Islet of Langerhans (tissue), 1 donor: Measurements from ENCODE around the gene CCBE1.
"Not testable (repeated sequence)": the region's sequence is repeated elsewhere in the genome, so short reads cannot be mapped to it uniquely, and the experiment has no call there.

Experiments used
- FAIRE-seq: peaks from one replicate; lab custom pipeline; 2011; peaks lifted over from hg19 to GRCh38; lab: Jason Lieb, UNC

The CCBE1 gene

DNA sequence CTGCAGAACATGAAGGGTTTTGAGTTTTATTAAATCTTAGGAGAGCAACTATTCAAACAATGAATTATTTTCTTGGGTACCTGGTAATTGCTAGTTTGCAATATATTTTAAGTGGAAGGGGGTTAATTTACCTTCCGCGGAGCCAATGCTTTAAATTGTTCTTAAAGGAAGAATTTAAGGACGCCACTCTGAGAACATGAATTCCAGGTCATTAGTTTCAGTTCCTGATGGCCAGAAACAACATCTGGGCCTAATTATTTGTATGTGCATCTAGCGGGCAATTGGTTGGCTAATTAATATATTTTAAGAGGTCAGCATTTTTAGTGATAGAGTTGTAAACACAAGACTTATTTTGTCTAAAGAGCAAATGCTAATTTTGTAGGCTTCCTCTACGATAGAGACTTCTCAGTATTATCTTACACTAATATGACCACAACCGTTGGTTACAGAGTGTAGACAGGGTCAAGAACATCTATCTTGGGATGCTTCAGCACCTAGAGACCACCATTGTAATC lies 40.8 kb downstream of the CCBE1 start:
- FAIRE-seq = no peak

DNA sequence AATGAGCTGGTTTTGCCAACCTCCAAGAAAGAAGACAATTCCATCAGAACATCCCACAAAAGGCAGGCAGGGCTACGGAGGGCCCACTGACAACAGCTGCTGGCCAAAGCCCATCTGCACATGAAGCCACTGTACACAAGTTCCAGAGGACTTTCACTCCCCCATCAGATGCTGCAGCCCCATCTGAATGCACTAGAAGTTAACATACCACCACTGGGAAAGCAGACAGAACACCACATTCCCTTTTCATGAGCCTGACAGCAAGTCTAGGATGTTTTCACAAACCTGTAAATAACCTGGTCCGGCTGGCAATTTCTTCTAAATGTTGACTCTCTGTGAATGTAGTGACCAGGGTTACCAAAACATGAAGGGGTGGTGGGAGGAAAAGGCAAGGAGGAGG lies 41.5 kb downstream of the CCBE1 start:
- FAIRE-seq = no peak

DNA sequence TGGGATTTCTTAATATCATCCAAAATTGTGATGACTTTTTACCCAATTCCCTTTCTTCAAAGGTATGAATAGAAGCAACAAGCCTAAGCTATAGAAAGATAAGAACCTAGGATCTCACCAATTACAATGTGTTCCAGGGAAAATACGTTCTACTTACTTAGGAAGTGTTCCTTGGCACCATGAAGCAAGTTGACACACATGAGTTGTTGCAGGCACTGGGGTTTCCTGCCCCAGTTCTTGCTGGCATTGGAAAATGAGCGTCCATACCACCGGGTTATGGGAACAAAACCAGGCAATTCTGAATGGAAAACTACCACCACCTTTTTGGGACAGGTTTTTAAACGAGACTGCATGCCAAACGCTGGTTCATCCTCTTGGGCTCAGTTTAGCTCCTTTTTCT lies 46.2 kb downstream of the CCBE1 start:
- no peak for FAIRE-seq

DNA sequence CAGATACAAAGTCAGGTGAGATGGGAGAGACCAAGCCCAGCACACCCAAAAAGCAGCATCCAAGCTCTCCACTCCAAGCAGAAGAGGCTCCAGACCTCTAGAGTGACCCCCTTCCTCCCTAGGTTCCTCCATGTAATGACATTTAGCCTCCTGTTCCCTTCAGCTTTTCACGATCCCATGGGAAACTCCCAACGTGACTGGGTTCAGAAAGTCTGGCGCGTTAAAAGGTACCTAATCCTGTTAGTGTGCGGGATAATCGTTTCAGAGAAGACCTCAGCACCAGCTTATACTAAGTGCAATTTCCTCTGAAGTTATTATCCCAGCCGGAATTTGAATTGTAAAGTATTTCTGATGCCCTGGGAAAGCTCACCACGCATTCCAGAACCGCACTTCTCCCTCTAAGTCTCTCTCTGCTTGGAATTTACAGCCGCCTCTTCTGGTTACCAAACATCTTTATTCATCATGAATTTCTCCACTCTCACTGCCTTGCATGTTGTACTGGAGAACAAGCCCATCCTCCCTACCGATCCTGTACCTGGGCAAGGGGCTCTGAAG lies 46.9 kb downstream of the CCBE1 start:
- FAIRE-seq = no peak

DNA sequence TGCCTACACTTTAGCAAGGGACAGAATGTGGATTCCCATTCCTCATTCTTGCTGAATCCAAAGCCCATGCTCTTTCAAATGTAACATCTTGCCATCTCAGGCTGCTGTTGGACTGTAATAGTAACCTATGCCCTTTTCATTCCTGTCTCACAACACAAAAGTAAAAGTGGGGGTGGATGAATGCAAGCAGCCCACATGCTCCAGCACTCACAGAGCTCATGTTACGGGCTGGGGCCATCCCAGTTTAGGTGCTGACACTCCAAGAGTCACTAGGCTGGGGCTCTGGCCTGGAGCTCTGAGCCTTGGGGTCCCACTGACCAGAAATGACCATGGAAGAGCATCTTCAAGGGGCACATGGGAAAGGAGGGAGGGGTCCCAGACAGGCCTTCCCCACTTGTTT lies 47.6 kb downstream of the CCBE1 start:
- no peak for FAIRE-seq

DNA sequence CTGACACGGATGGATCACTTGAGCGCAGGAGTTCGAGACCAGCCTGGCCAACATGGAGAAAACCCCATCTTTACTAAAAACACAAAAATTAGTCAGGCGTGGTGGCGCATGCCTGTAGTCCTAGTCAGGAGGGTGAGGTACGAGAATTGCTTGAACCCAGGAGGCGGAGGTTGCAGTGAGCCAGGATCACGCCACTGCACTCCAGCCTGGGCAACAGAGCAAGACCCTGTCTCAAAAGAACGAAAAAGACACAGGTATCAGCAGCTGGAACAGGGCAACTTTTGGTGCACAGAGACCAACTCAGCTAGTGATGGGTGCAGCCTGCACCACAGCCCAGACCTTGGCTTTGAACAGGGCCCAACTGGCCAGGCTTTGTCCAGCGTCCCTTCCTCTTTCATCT lies 48.8 kb downstream of the CCBE1 start:
- FAIRE-seq = not testable (repeated sequence)

DNA sequence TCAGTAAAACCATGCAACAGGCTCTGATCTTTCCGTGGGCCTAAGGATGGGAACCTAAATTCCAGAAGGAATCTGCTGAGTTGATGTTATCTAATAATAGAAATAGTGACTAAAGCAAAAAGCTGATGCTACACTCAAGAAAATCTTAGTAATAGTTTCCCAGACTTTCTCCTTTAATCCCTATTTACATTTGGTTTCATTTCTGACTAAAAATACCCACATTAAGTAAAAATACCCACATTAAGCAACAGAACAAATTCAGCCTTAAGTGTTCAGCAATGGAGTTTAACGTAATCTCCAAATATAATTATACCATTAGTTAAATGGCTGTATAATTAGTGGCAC lies 50.3 kb downstream of the CCBE1 start:
- no peak for FAIRE-seq

DNA sequence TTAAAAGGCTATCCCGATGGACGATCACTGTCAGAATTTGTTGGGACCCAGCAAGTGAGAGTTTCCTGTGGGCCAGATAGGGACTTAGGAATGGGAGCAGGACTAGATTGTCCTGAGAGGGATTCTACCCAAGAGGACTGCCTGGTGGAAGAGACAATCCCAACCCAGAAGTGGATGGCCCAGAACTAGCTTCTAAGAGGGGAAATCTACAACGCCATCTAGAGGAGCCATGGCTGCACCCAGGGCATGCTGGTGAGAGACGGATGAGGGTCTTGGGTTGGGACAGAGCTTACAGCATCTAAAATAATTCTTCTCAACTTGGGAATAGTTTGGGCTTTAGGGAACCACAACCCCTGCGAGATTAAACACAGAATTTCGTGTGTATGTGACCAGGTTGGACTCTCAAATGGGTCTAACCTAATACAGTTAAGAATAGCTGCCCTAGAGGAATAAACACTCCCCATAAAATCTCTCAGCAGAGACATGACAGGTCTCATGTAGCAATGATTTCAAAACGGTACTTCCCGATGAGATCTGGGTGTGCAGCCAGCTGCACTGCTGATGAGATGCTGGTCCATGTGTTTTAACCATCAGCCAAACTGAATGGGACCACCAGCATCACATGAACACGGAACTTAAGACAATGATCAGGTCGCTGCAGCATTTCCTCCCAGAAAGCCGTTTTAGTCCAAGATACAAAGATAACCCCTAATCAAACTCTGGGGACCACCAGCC lies 50.8 kb downstream of the CCBE1 start:
- no peak for FAIRE-seq

DNA sequence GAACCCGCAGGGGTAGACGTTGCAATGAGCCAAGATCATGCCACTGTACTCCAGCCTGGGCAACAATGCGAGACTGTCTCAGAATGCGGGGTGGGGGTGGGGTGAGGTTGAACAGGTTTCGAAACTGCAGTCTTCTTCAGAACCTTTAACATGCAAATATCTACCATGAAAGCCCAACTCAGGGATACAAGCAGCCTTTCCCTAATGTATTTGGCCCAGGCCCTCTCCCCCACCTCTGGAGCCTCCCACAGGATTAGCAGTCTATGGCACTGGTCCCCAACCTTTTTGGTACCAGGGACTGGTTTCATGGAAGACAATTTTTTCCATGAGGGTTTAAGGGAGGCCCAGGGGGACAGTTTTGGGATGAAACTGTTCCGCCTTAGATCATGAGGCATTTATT lies 53.5 kb downstream of the CCBE1 start:
- FAIRE-seq = no peak

DNA sequence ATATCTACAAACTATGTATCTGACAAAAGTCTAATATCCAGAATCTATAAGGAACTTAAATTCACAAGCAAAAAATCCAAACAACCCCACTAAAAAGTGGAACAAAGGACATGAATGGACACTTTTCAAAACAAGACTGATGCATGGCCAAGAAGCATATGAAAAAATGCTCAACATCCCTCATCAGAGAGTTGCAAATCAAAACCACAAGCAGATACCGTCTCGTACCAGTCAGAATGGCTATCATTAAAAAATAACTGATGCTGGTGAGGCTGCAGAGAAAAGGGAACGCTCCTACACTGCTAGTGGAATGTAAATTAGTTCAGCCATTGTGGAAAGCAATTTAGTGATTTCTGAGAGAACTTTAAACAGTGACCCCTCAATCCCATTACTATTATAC lies 56.5 kb downstream of the CCBE1 start:
- FAIRE-seq = no peak

DNA sequence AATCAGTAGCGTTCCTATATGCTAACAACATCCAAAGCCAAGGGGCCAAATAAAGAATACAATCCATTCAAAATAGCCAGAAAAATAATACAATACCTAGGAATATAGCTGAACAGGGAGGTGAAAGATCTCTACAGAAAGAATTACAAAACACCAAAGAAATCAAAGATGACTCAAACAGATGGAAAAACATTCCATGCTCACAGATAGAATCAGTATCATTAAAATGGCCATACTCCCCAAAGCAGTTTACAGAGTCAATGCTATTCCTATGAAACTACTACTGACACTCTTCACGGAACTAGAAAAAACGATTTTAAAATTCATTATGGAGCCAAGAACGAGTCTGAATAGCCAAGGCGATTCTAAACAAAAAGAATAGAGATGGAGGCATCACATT lies 57.4 kb downstream of the CCBE1 start:
- FAIRE-seq = no peak

DNA sequence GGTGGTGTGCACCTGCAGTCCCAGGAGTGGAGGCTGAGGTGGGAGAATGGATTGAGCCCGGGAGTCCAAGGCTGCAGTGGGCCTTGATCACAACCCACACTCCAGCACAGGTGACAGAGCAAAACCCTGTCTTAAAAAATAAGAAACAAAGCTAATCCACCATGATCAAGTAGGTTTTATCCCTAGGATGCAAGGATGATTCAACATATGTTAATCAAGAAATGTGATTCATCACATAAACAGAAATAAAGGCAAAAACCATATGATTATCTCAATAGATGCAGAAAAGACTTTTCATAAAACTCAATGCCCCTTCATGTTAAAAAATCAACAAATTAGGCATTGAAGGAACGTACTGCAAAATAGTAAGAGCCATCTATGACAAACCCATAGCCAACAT lies 58.1 kb downstream of the CCBE1 start:
- FAIRE-seq = no peak

DNA sequence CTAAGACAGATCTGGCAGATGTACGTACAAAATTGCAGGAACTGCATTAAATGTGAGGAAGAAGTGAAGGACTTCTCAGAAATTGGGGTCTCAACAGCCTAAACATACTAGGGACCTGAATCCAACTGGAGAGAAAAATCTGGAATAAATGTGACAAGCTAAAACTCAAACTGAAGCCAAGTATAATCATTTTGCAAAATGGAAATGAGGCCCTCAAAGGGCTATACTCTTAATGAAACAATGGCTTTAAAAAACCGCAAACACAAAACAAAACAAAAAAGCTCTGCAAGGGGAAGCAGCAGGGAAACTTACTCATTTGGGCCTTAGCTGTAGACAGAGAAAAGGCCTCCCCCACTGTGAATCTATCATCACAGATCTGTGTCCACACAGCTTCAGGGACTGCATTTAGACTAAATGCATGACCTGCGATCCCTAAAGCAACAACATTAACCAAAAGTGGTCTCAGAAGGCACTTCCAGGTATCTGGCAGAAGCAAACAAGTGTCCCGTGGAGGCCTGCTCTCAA lies 63.2 kb downstream of the CCBE1 start:
- no peak for FAIRE-seq

DNA sequence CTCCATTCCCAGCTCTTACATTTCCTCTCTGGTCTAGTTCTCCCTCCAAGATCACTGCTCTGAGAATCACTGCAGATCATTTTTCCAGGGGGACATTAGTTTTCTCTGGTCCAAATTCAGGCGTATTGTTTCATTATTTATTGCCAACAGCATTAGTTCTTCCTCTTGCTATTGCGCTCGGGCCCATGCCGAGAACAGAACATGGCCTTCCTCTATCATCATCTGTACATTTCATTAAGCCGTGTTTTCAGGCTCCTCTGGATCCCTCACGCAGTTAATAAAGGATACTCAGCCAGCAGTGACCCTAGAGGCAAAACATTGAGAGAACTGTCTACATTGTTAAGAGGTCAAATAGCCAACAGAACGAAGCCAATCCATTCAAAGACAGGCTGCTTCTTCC lies 63.9 kb downstream of the CCBE1 start:
- no peak for FAIRE-seq

DNA sequence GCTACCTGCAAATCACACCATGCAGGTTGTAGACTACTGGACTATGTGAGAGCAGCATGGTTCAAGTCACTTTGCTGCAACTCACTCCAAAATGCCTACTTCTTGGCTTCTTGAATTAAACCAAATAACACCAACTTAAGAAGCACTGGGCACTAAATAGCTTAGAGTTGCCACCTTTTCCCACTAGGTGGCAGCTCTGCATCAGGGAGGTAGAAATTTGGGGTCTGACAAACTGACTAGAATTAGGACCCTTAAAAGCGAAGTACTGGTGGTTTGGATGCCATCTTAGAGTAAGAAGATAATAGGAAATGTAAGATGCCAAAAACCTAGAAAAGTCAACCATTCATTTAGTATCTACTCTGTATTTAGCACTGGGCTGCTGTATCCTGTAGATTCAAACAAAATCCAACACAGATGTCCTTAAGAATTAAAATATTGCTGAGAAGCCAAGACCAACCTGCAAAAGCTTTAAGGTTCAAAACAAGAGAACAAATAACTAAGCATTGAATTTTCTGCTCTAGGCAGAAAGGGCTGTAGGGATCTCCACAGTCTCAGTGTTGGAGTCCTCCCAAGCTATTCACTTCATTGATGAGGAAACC lies 65.5 kb downstream of the CCBE1 start:
- no peak for FAIRE-seq

DNA sequence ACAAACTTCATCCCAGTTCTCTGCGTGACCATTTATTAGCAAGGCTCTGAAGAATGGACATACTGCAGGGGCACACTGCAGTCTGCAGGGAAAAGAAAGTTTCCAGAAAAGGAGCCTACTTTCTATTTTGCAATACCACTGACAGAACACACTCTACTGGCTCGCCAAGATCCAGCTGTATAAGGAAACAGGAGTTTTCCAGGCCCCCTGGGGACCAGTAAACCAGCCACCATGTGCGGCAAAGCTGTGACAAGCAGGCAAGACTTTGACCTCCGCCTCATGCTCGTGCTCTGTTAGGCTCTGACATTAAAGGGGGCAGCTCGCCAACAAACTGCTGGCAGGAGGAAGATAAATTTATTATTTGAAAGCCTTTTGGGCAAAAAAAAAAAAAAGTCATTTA lies 67.3 kb downstream of the CCBE1 start:
- no peak for FAIRE-seq

DNA sequence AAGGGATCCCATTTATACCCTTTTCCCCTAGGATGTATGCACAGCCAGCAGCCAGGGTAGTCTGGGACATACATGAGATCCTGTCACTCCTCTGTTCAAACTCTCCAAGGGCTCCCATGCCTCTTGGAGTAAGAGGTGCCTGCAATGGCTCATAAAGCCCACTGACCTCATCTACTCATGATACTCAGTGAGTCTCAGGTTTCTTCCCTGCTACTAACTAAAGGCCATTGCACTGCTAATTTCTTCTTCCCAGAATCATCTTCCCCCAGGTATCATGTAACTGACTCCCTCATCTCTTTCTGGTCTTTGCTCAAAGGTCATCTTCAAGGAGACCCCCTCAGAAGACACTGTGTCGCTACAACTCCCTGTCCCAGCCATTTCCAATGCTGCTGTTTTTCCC lies 68.2 kb downstream of the CCBE1 start:
- FAIRE-seq = no peak

DNA sequence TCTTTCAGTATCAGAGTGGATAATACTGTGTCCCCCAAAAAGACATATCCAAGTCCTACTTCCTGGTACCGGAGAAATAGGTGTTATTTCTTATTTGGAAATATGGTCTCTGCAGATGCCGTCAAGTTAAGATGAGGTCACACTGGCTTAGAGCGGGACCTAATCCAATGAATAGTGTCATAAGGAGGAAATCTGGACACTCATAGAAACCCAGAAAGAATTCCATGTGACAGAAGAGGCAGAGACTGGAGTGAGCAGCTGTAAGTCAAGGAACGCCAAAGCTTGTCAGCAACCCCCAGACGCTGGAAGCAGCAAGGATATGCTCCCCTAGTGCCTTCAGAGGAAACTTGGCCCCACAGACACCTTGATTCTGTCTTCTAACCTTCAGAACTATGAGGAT lies 69.8 kb downstream of the CCBE1 start:
- FAIRE-seq = no peak

DNA sequence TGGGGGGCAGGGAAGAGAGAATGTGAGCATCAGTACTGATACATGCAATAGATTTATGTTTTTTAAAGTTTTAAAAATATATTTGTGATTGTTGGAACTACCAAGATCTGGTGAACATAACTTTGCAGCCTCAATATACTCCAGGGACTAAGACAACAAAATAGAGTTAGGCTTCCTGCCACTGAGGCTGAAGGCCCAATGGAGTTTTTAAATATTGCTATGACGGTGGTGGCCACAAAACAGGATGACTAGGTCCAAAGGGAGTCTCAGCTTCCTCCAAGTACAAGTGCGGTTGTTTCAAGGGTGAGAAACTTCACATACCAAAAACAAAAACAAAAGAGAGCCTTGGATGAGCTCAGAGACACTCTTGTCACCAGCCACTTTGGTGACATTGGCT lies 72.9 kb downstream of the CCBE1 start:
- FAIRE-seq = no peak

DNA sequence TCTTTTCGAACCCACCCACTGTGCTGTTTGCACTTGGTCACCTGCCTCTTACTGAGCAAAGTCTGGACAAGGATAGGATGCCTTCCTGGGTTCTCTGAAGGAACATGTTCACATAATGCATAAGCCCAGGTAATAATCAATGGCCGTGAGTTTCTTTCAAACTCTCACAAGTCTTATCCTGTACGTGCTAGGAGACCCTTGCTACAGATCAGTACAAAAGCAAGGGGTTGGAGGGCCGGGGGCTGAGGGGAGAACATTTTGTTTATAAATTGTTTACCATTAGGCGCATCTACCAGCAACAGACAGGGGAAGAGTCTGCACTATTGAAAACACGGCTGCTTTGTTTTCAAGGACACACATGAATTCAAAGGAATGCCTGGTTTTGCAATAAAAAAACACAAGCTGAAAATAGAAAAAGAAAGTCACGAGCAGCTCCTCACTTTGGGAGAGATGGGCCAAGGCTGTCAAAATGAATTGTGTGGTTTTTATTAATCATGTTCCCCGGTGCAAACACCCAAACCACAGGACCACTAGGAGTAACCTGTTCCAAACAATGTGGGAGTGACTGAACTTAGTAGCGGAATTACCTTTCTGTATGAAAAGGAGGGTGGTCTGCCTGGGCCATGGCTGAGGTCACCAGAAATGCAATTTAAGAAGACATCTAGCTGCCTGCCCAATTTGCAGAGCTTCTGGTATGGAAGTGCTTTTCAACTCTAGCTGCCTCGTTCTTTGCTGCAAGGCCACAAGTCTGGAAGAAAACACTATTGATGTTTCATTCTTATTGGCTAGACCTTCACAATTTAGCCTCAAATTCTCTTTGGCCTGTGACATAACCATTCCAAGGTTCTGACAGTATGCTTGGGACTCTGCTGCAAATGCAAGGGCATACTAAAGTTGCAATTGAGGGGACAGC lies 73.5 kb downstream of the CCBE1 start:
- FAIRE-seq = no peak

DNA sequence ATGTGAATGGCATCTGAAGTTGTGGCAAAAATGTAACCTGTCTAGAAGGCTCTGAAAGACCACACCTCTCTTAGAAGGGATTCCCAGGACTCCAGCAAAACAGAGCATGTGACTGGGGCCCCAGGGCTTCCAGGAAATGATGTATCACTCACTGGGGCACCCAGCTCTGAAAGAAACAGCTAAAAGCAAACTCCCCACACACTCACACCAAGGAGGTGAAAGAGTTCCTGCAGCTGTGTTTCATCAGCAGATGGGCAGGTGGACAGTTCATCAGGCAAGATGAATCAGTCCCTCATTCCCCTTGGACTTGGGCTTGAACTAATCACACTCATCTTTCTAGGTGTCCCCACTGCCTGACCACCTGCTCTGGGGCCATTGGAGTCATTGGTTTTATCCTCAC lies 76.2 kb downstream of the CCBE1 start:
- FAIRE-seq = no peak

DNA sequence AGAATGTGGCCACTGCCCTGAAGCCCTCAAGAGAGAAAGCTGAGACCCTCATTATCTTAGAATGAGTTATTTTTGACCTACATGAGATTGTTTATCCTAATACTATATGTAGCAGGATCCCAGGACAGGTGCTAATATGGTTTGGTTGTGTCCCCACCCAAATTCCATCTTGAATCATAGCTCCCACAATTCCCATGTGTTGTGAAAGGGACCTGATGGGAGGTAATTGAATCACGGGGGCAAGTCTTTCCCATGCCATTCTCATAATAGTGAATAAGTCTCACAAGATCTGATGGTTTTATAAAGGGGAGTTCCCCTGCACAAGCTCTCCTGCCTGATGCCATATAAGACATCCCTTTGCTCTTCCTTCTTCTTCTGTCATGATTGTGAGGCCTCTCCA lies 76.8 kb downstream of the CCBE1 start:
- FAIRE-seq = no peak

DNA sequence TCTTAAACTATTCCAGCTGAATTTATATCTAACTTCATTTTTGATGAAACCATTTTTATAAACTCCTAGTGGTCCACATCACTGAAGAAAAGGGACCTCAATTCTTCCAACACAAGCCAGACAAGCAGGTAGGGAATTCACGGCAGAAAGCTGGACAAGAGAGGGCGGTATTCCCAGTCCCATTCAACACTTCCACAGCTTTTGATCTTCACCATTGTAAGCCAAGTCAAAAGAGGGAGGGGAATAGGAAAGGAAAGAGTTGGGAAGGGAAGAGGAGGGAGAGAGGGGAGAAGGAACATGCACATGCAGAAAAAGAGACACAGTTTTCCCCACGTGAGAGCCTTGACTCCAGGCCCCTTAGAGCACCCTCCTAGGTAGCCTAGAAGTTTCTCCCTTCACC lies 77.4 kb downstream of the CCBE1 start:
- no peak for FAIRE-seq
